B cell (primary cell): ENCODE data around the gene DLG2.
"Not testable (repeated sequence)": the region's sequence is repeated elsewhere in the genome, so short reads cannot be mapped to it uniquely, and the experiment has no call there.

Source experiments
- EZH2 ChIP-seq: IDR thresholded peaks from 2 replicates; pipeline ENCODE4 v1.6.1; 2012; ENCODE audit warnings: borderline replicate concordance, low read depth, mild to moderate bottlenecking, moderate library complexity, low read length; ENCODE audit not compliant: insufficient read depth, poor library complexity, severe bottlenecking
- TF ChIP-seq, protein P1 (sequence below): fragments of 200-600 bp; IDR thresholded peaks from one replicate; pipeline ENCODE4 v1.8.0; 2022; ENCODE audit warnings: antibody characterized with exemption, mild to moderate bottlenecking

DNA sequence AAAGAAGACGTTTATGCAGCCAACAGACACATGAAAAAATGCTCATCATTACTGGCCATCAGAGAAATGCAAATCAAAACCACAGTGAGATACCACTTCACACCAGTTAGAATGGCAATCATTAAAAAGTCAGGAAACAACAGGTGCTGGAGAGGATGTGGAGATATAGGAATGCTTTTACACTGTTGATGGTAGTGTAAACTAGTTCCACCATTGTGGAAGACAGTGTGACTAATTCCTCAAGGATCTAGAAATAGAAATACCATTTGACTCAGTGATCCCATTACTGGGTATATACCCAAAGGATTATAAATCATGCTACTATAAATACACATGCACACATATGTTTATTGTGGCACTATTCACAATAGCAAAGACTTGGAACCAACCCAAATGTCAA, 786.9 kb downstream of the DLG2 start:
- TF ChIP-seq, protein P1, sequence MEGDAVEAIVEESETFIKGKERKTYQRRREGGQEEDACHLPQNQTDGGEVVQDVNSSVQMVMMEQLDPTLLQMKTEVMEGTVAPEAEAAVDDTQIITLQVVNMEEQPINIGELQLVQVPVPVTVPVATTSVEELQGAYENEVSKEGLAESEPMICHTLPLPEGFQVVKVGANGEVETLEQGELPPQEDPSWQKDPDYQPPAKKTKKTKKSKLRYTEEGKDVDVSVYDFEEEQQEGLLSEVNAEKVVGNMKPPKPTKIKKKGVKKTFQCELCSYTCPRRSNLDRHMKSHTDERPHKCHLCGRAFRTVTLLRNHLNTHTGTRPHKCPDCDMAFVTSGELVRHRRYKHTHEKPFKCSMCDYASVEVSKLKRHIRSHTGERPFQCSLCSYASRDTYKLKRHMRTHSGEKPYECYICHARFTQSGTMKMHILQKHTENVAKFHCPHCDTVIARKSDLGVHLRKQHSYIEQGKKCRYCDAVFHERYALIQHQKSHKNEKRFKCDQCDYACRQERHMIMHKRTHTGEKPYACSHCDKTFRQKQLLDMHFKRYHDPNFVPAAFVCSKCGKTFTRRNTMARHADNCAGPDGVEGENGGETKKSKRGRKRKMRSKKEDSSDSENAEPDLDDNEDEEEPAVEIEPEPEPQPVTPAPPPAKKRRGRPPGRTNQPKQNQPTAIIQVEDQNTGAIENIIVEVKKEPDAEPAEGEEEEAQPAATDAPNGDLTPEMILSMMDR = not testable (repeated sequence)
- TF ChIP-seq EZH2 = not testable (repeated sequence)
